SHP77 treated with DMSO at 0.1 percent for 48 hours (cell line): ENCODE measurements around the gene PRKAR2A.
"Not testable (repeated sequence)": the region's sequence is repeated elsewhere in the genome, so short reads cannot be mapped to it uniquely, and the experiment has no call there.

Experiments
- DNase-seq: peaks from one replicate; lab custom pipeline; 2025; lab: John Stamatoyannopoulos, UW

The PRKAR2A gene

GRCh38 chr3:48776854-48777253 lies 70.8 kb downstream of the PRKAR2A start:
- no peak for DNase-seq

- no peak for DNase-seq
These were observed 77.5 kb downstream of the PRKAR2A start for GRCh38 chr3:48770192-48770502.

- no peak for DNase-seq
These were observed 82.3 kb downstream of the PRKAR2A start for GRCh38 chr3:48765376-48765775.

- no peak for DNase-seq
These were observed 84.9 kb downstream of the PRKAR2A start for GRCh38 chr3:48762816-48763215.

DNA sequence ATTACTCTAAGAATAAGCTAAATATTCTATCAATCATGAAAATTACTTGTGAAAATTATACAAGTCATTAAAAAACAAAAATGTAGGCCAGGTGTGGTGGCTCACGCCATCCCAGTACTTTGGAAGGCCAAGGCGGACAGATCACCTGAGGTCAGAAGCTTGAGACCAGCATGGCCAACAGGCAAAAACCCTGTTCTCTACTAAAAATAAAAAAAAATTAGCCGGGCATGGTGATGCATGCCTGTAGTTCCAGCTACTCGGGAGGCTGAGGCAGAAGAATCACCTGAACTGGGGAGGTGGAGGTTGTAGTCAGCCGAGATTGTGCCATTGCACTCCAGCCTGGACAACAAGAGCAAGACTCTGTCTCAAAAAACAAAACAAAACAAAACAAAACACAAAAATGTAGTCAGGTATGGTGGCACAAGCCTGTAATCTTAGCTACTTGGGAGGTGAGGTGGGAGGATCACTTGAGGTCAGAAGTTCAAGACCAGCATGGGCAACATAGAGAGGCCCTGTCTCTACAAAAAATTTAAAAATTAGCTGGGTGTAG lies 87.6 kb downstream of the PRKAR2A start:
- not testable (repeated sequence) for DNase-seq

- not testable (repeated sequence) for DNase-seq
These were observed 88.1 kb downstream of the PRKAR2A start for GRCh38 chr3:48759531-48759930.

- no peak for DNase-seq
These were observed 88.6 kb downstream of the PRKAR2A start for GRCh38 chr3:48759071-48759470.

- no peak for DNase-seq
These were observed 91.0 kb downstream of the PRKAR2A start for GRCh38 chr3:48756640-48757039.

GRCh38 chr3:48750856-48751255 lies 96.8 kb downstream of the PRKAR2A start:
- no peak for DNase-seq

DNA sequence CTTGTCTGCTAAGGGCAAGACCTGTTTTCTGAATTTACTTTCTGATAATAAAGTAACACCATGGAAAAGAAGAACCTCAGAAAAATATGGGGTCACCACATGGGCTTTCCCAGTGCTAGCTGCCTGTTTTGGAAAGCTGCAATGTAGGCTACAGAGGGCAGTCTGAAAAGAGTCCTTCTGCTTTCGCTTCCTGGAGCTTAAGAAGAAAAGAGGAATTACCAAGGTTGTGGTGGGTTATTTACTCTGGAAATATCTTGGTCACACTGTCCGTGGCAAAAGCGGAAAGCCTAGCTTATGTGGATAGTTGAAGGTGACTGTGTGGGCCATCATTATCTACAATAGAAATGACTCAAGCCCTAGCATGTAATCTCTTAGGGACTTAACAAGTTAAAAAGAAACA lies 98.9 kb downstream of the PRKAR2A start:
- DNase-seq, result no peak

DNA sequence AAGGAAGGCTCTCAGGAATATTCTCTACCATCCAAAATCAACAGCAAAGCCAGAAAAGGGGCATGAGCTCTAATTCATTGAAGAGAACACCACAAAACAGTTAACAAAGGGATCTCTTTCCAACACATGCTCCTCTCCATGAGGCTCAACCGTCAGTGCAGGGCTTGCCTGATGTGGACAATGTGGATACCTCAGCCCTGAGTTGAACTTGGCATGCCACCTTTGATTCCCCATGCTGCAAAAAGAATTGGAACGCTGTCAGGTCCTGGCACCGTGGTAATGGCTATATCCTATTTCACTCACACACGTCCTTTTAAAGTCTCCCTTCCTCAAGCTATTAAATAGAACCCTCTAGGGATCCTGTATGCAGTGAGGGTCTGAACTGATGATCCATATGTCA lies 100.0 kb downstream of the PRKAR2A start:
- DNase-seq, result no peak

DNA sequence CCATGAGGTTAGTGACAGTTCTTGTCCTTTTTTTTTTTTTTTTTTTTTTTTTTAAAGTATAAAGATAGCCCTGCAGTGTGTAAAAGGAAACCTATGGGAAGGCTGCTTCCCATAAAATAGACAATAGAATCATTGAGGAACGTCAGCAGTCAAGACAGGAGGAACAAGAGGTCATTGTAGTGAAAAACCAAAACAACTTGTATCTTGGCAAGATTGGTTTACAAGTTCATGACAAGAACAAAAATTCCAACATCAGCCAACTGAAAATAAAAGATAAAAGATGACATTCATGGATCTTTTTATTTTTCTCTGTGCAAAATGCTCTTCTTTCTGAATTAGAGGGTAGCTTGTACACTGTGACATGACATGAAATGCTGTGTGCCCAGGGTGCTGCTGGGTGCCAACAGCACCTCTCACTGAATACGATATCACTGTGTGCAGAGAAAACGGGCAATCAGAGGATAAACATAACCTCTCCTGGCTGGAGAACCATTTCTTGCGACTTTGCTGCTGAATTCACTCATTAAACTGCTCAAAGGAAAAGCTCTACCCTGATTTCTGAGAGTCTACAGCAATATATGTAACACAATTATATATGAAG lies 100.6 kb downstream of the PRKAR2A start:
- DNase-seq, result no peak

DNA sequence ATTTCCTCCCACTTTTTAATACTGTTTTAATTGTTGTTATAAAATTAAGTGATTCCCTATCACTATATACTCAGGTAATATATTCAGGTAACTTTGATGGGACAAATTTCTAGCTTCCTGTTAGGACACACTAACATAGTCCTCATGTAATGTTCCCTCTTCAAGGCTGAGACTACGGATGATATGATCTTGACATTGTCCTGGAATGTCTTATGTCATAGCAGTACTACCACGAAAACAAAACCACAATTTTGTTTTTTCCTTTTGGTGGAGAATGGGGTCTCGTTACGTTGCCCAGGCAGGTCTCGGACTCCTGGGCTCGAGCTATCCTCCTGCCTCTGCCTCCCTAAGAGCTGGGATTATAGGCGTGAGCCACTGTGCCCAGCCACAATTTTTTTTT lies 103.9 kb downstream of the PRKAR2A start:
- no peak for DNase-seq

GRCh38 chr3:48741226-48741625 lies 106.4 kb downstream of the PRKAR2A start:
- not testable (repeated sequence) for DNase-seq

- DNase-seq, result peak; percentile 51
These were observed 107.5 kb downstream of the PRKAR2A start for GRCh38 chr3:48739955-48740823.

GRCh38 chr3:48739617-48739954 lies 108.1 kb downstream of the PRKAR2A start:
- DNase-seq, result no peak

GRCh38 chr3:48738926-48739616 lies 108.6 kb downstream of the PRKAR2A start:
- DNase-seq, result no peak

DNA sequence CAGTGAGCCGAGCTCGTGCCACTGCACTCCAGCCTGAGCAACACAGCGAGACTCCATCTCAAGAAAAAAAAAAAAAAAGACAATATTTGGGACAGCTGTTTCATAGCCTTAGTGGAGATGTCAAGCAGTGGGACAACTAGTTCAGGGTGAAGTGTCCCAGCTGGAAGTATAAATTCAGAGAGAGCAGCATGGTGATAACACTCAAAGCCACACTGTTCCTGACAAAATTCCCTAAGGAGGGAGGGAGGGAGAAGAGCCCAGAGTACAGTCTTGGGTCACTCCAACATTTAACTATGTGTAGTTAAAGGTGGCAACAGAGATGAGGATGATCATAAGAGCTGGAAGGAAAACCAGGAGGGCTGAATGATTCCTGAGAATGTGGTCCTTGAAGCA lies 109.5 kb downstream of the PRKAR2A start:
- no peak for DNase-seq

GRCh38 chr3:48735075-48735767 lies 112.5 kb downstream of the PRKAR2A start:
- DNase-seq, result not testable (repeated sequence)

- DNase-seq, result not testable (repeated sequence)
These were observed 113.1 kb downstream of the PRKAR2A start for GRCh38 chr3:48734541-48734940.

GRCh38 chr3:48733752-48734518 lies 113.7 kb downstream of the PRKAR2A start:
- DNase-seq, result not testable (repeated sequence)

DNA sequence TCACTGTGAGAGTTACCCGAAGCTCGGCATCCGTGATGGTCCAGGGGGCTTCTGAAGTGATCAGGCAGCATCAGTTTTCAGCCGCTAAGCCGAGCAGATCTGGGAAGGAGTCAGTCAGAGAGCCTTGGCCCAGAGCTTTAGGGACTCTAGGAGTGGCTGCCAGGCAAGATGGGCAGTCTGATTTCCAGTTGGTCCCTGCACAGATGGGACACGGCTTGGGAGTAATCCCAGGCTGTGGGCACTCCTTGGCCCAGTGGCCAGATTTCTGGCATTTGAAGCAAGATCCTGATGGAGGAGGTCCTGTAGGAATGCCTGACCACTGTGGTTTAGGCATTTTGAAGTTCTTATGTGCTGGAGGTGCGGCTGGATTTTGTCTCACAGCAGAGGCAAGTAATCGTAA lies 120.2 kb downstream of the PRKAR2A start:
- DNase-seq, result no peak
